Epithelial cell of esophagus (primary cell): ENCODE results near the gene PAQR8.

Source experiments
- DNase-seq: peaks from one replicate; pipeline ENCODE4 v3.0.0; 2010; ENCODE audit warnings: low read depth
- H3K4me3 ChIP-seq: 2 replicates; pipeline ENCODE4 v1.5.1; 2011; ENCODE audit warnings: mild to moderate bottlenecking, low read length, control low read depth
- CTCF ChIP-seq: IDR thresholded peaks from 2 replicates; pipeline ENCODE4 v1.5.1; 2011; ENCODE audit warnings: low read depth, mild to moderate bottlenecking, low read length, control low read depth, inconsistent platforms; ENCODE audit not compliant: insufficient read depth; ENCODE audit errors: missing control alignments

PAQR8 gene

GRCh38 chr6:52360601-52361413, 1.1 kb upstream of the PAQR8 start:
- peak; percentile 58 for DNase-seq
- no peak for TF ChIP-seq CTCF
- H3K4me3 ChIP-seq = no peak overlapping the region

GRCh38 chr6:52361414-52361944, 472 bp upstream of the PAQR8 start:
- peak overlapping the region; percentile 72 for H3K4me3 ChIP-seq
- peak; percentile 32 for DNase-seq
- TF ChIP-seq CTCF = no peak

- H3K4me3 ChIP-seq = peak overlapping the region; percentile 72
- no peak for DNase-seq
- TF ChIP-seq CTCF = no peak
Observed at GRCh38 chr6:52362443-52363227, 684 bp downstream of the PAQR8 start.

GRCh38 chr6:52363228-52363867, 1.4 kb downstream of the PAQR8 start:
- peak overlapping the region; percentile 72 for H3K4me3 ChIP-seq
- TF ChIP-seq CTCF = no peak
- DNase-seq = no peak

GRCh38 chr6:52364480-52365166, 2.7 kb downstream of the PAQR8 start:
- DNase-seq = no peak
- TF ChIP-seq CTCF = no peak
- H3K4me3 ChIP-seq = no peak overlapping the region

GRCh38 chr6:52365317-52365716, 3.4 kb downstream of the PAQR8 start:
- DNase-seq = no peak
- TF ChIP-seq CTCF = no peak

More at GRCh38 chr6:52365317-52365716, 3.4 kb downstream of the PAQR8 start:
- H3K4me3 ChIP-seq = no peak overlapping the region
